GM23338 (cell line): ENCODE results near the gene SEMA3E. TPM values are rescaled to one million over a fixed set of nuclear protein-coding genes. Genes with fewer than 3 reads are reported as not detected.

Source experiments
- ATAC-seq: fragments of 200-7000 bp; cut with Tn5 transposase; 3 replicates; pipeline ENCODE4 v1.9.1; 2020
- DNase-seq: peaks from one replicate; pipeline ENCODE4 v3.0.0-alpha.2; 2015; ENCODE audit warnings: low spot score
- H2AFZ ChIP-seq: fragments of 200-600 bp; sonication (generic); 2 replicates; pipeline ENCODE4 v1.8.0; 2016; ENCODE audit warnings: antibody characterized with exemption, mild to moderate bottlenecking, moderate library complexity
- H3F3A ChIP-seq: fragments of 200-600 bp; sonication (generic); replicated peaks from 2 replicates; pipeline ENCODE4 v1.8.0; 2017; ENCODE audit warnings: antibody characterized with exemption, mixed run types, low read depth
- H3K27ac ChIP-seq: fragments of 200-600 bp; sonication (generic); 2 replicates; pipeline ENCODE4 v1.6.1; 2016; ENCODE audit warnings: low read depth
- H3K27me3 ChIP-seq: fragments of 200-600 bp; sonication (generic); 2 replicates; pipeline ENCODE4 v1.8.0; 2016; ENCODE audit warnings: mild to moderate bottlenecking, mixed run types, moderate library complexity; ENCODE audit not compliant: insufficient read depth
- H3K36me3 ChIP-seq: fragments of 200-600 bp; sonication (generic); 2 replicates; pipeline ENCODE4 v1.8.0; 2016; ENCODE audit warnings: mild to moderate bottlenecking; ENCODE audit not compliant: insufficient read depth
- H3K4me1 ChIP-seq: fragments of 200-600 bp; sonication (generic); 2 replicates; pipeline ENCODE4 v1.8.0; 2016; ENCODE audit warnings: mild to moderate bottlenecking, moderate library complexity; ENCODE audit not compliant: insufficient read depth
- H3K4me2 ChIP-seq: fragments of 200-600 bp; sonication (generic); 2 replicates; pipeline ENCODE4 v1.7.1; 2017; ENCODE audit warnings: mixed run types
- H3K4me3 ChIP-seq: fragments of 200-600 bp; sonication (generic); 2 replicates; pipeline ENCODE4 v1.6.1; 2016; ENCODE audit warnings: mixed run types
- H3K79me2 ChIP-seq: fragments of 200-600 bp; sonication (generic); replicated peaks from 2 replicates; pipeline ENCODE4 v1.8.0; 2017; ENCODE audit warnings: mild to moderate bottlenecking; ENCODE audit not compliant: insufficient read depth
- H3K9me2 ChIP-seq: fragments of 200-600 bp; sonication (generic); 2 replicates; pipeline ENCODE4 v1.8.0; 2017; ENCODE audit not compliant: insufficient read depth
- H4K20me1 ChIP-seq: fragments of 200-600 bp; sonication (generic); replicated peaks from 2 replicates; pipeline ENCODE4 v1.8.0; 2017; ENCODE audit warnings: mild to moderate bottlenecking; ENCODE audit not compliant: insufficient read depth
- H3K27ac Mint-ChIP-seq: 2 replicates; pipeline ENCODE4 v1.8.0; 2020; ENCODE audit warnings: inconsistent platforms, mild to moderate bottlenecking, moderate library complexity, mixed read lengths
- H3K27me3 Mint-ChIP-seq: 3 replicates; pipeline ENCODE4 v1.8.0; 2022; ENCODE audit warnings: low read depth, mild to moderate bottlenecking, moderate library complexity, mixed read lengths, inconsistent platforms; ENCODE audit not compliant: insufficient read depth, poor library complexity
- H3K36me3 Mint-ChIP-seq: 3 replicates; pipeline ENCODE4 v1.8.0; 2021; ENCODE audit warnings: low read depth, mild to moderate bottlenecking, inconsistent platforms, moderate library complexity, mixed read lengths
- H3K4me1 Mint-ChIP-seq: 3 replicates; pipeline ENCODE4 v1.8.0; 2020; ENCODE audit warnings: mild to moderate bottlenecking, inconsistent platforms, mixed read lengths
- H3K4me3 Mint-ChIP-seq: 3 replicates; pipeline ENCODE4 v1.8.0; 2021; ENCODE audit warnings: moderate library complexity, mild to moderate bottlenecking, inconsistent platforms, mixed read lengths
- H3K9me3 Mint-ChIP-seq: 3 replicates; pipeline ENCODE4 v1.8.0; 2020; ENCODE audit warnings: moderate library complexity, mild to moderate bottlenecking, inconsistent platforms, mixed read lengths
- CREB1 ChIP-seq: fragments of 250-450 bp; sonication (Bioruptor Pico); IDR thresholded peaks from 2 replicates; pipeline ENCODE4 v1.5.0; 2020; ENCODE audit warnings: low read depth, mild to moderate bottlenecking, moderate library complexity
- CTCF ChIP-seq, 2 experiments: fragments of 200-600 bp in 1 of 2; sonication (generic) in 1 of 2; conservative IDR thresholded peaks; 2 replicates each; pipeline versions ENCODE4 v1.5.1 to v1.6.1; 2016 to 2017; ENCODE audit warnings: antibody characterized with exemption in 2 of 2, low read depth in 2 of 2, mild to moderate bottlenecking in 2 of 2, moderate library complexity in 1 of 2
- EZH2 ChIP-seq: fragments of 200-600 bp; sonication (generic); IDR thresholded peaks from one replicate; pipeline ENCODE4 v1.8.0; 2017; ENCODE audit warnings: antibody characterized with exemption, mild to moderate bottlenecking, low read depth; ENCODE audit not compliant: unreplicated experiment
- EZH2phosphoT487 ChIP-seq: fragments of 200-600 bp; sonication (generic); IDR thresholded peaks from one replicate; pipeline ENCODE4 v1.8.1; 2018; ENCODE audit warnings: antibody characterized with exemption; ENCODE audit not compliant: unreplicated experiment
- JUNB ChIP-seq: IDR thresholded peaks from one replicate; pipeline ENCODE4 v1.6.1; 2016; ENCODE audit warnings: antibody characterized with exemption; ENCODE audit not compliant: unreplicated experiment
- NANOG ChIP-seq: IDR thresholded peaks from 2 replicates; pipeline ENCODE4 v1.6.1; 2016; ENCODE audit warnings: antibody characterized with exemption, borderline replicate concordance
- POLR2AphosphoS5 ChIP-seq: IDR thresholded peaks from 2 replicates; pipeline ENCODE4 v1.6.1; 2016; ENCODE audit warnings: antibody characterized with exemption, low read depth
- STAT1 ChIP-seq: IDR thresholded peaks from one replicate; pipeline ENCODE4 v1.6.1; 2016; ENCODE audit warnings: antibody characterized with exemption; ENCODE audit not compliant: unreplicated experiment
- ZNF114 ChIP-seq: fragments of 250-450 bp; sonication (Bioruptor Pico); IDR thresholded peaks from 2 replicates; pipeline ENCODE4 v1.5.0; 2020; ENCODE audit warnings: mild to moderate bottlenecking, moderate library complexity
- ZNF331 ChIP-seq: fragments of 250-450 bp; sonication (Bioruptor Pico); IDR thresholded peaks from 2 replicates; pipeline ENCODE4 v1.5.0; 2020; ENCODE audit warnings: low read depth, mild to moderate bottlenecking, moderate library complexity
- polyA plus RNA-seq: library from polyadenylated mRNA; unstranded; fragments of >200 nt; fragmentation: Nextera tagmentation; extraction: Ambion mirVana; gene quantifications from 2 replicates; pipeline ENCODE4 v1.2.1, GENCODE V29; 2016
- total RNA-seq: library from RNA; depleted of rRNA; stranded (reverse); fragments of >200 nt; shearing (Covaris generic); gene quantifications from 2 replicates; pipeline ENCODE4 v1.2.3, GENCODE V29; 2014
- TF ChIP-seq, protein P1 (sequence below): IDR thresholded peaks from one replicate; pipeline ENCODE4 v1.6.1; 2018; ENCODE audit warnings: antibody characterized with exemption; ENCODE audit not compliant: unreplicated experiment
- TF ChIP-seq, protein P2 (sequence below): IDR thresholded peaks from 2 replicates; pipeline ENCODE4 v1.6.1; 2016; ENCODE audit warnings: antibody characterized with exemption

SEMA3E gene
- total and polyA plus RNA-seq, 2 experiments from 2014 or later = 5.4 to 15.7 TPM

DNA sequence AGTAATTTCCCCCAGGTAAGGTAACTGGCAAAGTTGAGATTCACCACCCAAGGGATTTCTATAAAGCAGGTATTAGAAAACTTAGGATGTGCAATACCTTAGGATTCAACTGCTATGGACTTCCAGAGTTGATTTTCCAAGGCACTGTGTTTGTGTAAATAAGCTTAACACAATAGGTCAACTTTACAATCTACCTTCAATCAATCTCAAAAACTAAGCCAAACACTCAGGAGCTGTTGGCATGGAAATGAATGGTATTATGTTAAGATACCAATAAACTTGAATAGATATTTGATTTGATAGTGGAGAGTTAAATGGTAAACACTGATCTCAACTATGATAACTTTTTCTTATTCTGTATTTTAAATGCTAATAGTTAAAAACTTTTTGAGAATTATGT, 762 bp upstream of the SEMA3E start:
- H3K27ac ChIP-seq = no peak overlapping the region
- no peak overlapping the region for H3K4me3 ChIP-seq
- H3K9me2 ChIP-seq = no peaks in the 10 kb centered on the region
- no peak overlapping the region for H3K4me2 ChIP-seq
- H2AFZ ChIP-seq = no peak overlapping the region
- no peak overlapping the region for H3K27ac Mint-ChIP-seq
- H3K4me1 ChIP-seq = peaks cover 23% of the 10 kb centered on the region
- H3K27me3 ChIP-seq = no peaks in the 10 kb centered on the region
- H3K9me3 Mint-ChIP-seq = no peaks in the 10 kb centered on the region
- peaks cover 28% of the 10 kb centered on the region for H3K4me1 Mint-ChIP-seq
- H3K27me3 Mint-ChIP-seq = peaks cover 4% of the 10 kb centered on the region
- H3K36me3 Mint-ChIP-seq = no peaks in the 10 kb centered on the region
- H3F3A ChIP-seq = no peaks in the 10 kb centered on the region
- H3K36me3 ChIP-seq = no peaks in the 10 kb centered on the region
- H4K20me1 ChIP-seq = no peaks in the 10 kb centered on the region
- DNase-seq = no peak
- H3K79me2 ChIP-seq = no peaks in the 10 kb centered on the region
- H3K4me3 Mint-ChIP-seq = no peak overlapping the region
- ATAC-seq = no peak
- no peak for TF ChIP-seq POLR2AphosphoS5
- TF ChIP-seq STAT1 = no peak
- no peak for TF ChIP-seq EZH2
- TF ChIP-seq CREB1 (CRISPR knock-in tag) = no peak
- no peak for TF ChIP-seq EZH2phosphoT487
- TF ChIP-seq, protein P1, sequence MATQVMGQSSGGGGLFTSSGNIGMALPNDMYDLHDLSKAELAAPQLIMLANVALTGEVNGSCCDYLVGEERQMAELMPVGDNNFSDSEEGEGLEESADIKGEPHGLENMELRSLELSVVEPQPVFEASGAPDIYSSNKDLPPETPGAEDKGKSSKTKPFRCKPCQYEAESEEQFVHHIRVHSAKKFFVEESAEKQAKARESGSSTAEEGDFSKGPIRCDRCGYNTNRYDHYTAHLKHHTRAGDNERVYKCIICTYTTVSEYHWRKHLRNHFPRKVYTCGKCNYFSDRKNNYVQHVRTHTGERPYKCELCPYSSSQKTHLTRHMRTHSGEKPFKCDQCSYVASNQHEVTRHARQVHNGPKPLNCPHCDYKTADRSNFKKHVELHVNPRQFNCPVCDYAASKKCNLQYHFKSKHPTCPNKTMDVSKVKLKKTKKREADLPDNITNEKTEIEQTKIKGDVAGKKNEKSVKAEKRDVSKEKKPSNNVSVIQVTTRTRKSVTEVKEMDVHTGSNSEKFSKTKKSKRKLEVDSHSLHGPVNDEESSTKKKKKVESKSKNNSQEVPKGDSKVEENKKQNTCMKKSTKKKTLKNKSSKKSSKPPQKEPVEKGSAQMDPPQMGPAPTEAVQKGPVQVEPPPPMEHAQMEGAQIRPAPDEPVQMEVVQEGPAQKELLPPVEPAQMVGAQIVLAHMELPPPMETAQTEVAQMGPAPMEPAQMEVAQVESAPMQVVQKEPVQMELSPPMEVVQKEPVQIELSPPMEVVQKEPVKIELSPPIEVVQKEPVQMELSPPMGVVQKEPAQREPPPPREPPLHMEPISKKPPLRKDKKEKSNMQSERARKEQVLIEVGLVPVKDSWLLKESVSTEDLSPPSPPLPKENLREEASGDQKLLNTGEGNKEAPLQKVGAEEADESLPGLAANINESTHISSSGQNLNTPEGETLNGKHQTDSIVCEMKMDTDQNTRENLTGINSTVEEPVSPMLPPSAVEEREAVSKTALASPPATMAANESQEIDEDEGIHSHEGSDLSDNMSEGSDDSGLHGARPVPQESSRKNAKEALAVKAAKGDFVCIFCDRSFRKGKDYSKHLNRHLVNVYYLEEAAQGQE = no peak
- TF ChIP-seq NANOG = no peak
- TF ChIP-seq ZNF331 (CRISPR knock-in tag) = no peak
- TF ChIP-seq CTCF (conservative IDR thresholded peaks at IDR 0.05; ENCODE audit: low read depth in 2 of 2) = no peak

GRCh38 chr7:83646027-83646426, 2.9 kb downstream of the SEMA3E start:
- H3K27ac Mint-ChIP-seq = no peak overlapping the region; the same call in 1 of the 2 replicates
- H3K9me2 ChIP-seq = no peaks in the 10 kb centered on the region
- no peak overlapping the region for H2AFZ ChIP-seq
- no peak for DNase-seq
- no peaks in the 10 kb centered on the region for H3K79me2 ChIP-seq
- H3K4me2 ChIP-seq = no peak overlapping the region
- no peak overlapping the region for H3K27ac ChIP-seq
- no peaks in the 10 kb centered on the region for H4K20me1 ChIP-seq
- no peaks in the 10 kb centered on the region for H3K36me3 Mint-ChIP-seq
- ATAC-seq = no peak
- peaks cover 34% of the 10 kb centered on the region for H3K4me1 ChIP-seq
- H3K9me3 Mint-ChIP-seq = no peaks in the 10 kb centered on the region
- H3K4me3 ChIP-seq = no peak overlapping the region
- peaks cover 38% of the 10 kb centered on the region for H3K4me1 Mint-ChIP-seq
- no peaks in the 10 kb centered on the region for H3F3A ChIP-seq
- H3K27me3 Mint-ChIP-seq = peaks cover 4% of the 10 kb centered on the region
- H3K4me3 Mint-ChIP-seq = no peak overlapping the region
- no peaks in the 10 kb centered on the region for H3K27me3 ChIP-seq
- H3K36me3 ChIP-seq = no peaks in the 10 kb centered on the region
- TF ChIP-seq, protein P2, sequence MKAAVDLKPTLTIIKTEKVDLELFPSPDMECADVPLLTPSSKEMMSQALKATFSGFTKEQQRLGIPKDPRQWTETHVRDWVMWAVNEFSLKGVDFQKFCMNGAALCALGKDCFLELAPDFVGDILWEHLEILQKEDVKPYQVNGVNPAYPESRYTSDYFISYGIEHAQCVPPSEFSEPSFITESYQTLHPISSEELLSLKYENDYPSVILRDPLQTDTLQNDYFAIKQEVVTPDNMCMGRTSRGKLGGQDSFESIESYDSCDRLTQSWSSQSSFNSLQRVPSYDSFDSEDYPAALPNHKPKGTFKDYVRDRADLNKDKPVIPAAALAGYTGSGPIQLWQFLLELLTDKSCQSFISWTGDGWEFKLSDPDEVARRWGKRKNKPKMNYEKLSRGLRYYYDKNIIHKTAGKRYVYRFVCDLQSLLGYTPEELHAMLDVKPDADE = no peak
- TF ChIP-seq CTCF (conservative IDR thresholded peaks at IDR 0.05; ENCODE audit: low read depth in 2 of 2) (no peak), POLR2AphosphoS5 (no peak), ZNF114 (CRISPR knock-in tag) (no peak), ZNF331 (CRISPR knock-in tag) (no peak), NANOG (no peak), JUNB (no peak), EZH2phosphoT487 (no peak), STAT1 (no peak), EZH2 (no peak)
- TF ChIP-seq, protein P1 = no peak
